Cardiac septum (tissue), 1 donor: ENCODE data around the gene ALG13. TPM values are rescaled to one million over a fixed set of nuclear protein-coding genes. Genes with fewer than 3 reads are reported as not detected.
"Not testable (repeated sequence)": the region's sequence is repeated elsewhere in the genome, so short reads cannot be mapped to it uniquely, and the experiment has no call there.

Experiments
- DNase-seq: peaks from one replicate; pipeline ENCODE4 v3.0.0-alpha.2; 2020; ENCODE audit warnings: low spot score
- intact Hi-C: fragments of 100-400 bp; cut with DNase I; formaldehyde crosslinking; loops from one replicate; pipeline ENCODE4 v1.14.0; 2022
- long read RNA-seq: library from polyadenylated mRNA; unstranded; transcript quantifications from one replicate; pipeline ENCODE4 v2.0.0, GENCODE V29; 2021
- total RNA-seq: library from RNA; stranded (reverse); fragmentation: NEBNext Ultra II Directional; extraction: Animal tissue kit (Norgen Biotek cat#: 25700); gene quantifications from one replicate; pipeline ENCODE4 v1.2.1, GENCODE V29; 2021
- donor health status: DM: no; HTN: no; CAD: no.

Gene ALG13
- total RNA-seq, result 27.5 TPM
- long read RNA-seq, partial matches to known transcripts, result 0 of 10 reads
- long read RNA-seq, other reads (novel, unspliced or antisense), result 6 of 10 reads

- DNase-seq, result peak; percentile 94
- intact Hi-C loops, result no loop called here
These were observed at the start of gene ALG13 for GRCh38 chrX:111680988-111681779. Gene ALG13 (plus strand): TSS chrX:111681170. CDS start chrX:111681219, 49 bp downstream.

- DNase-seq, result no peak
- intact Hi-C loops, result no loop called here
These were observed 45.9 kb upstream of the ALG13 start for GRCh38 chrX:111634823-111635729.

- DNase-seq, result no peak
- intact Hi-C loops, result no loop called here
These were observed 39.0 kb upstream of the ALG13 start for GRCh38 chrX:111641969-111642368.

GRCh38 chrX:111645165-111645564 is 35.8 kb upstream of the ALG13 start:
- intact Hi-C loops, DNase-seq: not testable (repeated sequence)

DNA sequence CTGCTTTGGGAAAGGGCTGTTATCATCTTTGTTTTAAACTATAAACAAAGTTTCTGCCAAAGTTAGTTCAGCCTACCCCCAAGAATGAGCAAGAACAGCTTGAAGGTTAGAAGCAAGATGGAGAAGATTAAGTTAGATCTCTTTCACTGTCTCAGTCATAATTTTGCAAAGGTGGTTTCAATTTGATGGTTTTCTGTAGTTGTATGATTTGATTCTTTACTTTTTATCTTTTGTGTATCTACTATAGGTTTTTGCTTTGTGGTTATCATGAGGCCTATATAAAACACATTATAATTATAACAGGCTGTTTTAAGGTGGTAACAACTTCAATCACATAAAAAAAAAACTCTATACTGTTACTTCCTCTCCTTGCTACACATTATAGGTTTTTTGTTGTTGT is 35.4 kb upstream of the ALG13 start:
- intact Hi-C loops, result no loop called here
- no peak for DNase-seq

DNA sequence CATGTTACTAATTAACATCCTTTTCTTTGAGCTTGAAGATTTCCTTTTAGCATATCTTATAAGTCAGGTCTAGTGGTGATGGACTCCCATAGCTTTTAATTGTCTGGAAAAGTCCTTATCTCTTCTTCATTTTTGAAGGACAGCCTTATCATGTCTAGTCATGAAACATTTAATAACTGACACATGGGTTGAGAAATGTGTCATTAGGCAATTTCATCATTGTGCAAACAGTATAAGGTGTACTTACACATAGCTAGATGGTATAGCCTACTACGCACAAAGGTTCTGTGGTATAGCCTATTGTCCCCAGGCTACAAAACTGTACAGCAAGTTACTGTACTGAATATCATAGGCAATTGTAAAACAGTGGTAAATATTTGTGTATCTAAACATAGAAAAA is 34.5 kb upstream of the ALG13 start:
- intact Hi-C loops, result no loop called here
- no peak for DNase-seq

- no peak for DNase-seq
- intact Hi-C loops, result no loop called here
These were observed 32.2 kb upstream of the ALG13 start for GRCh38 chrX:111648802-111649201.

- DNase-seq, result no peak
- intact Hi-C loops, result no loop called here
These were observed 31.3 kb upstream of the ALG13 start for GRCh38 chrX:111649638-111650037.

- intact Hi-C loops, result no loop called here
- DNase-seq, result no peak
These were observed 30.1 kb upstream of the ALG13 start for GRCh38 chrX:111650845-111651244.

GRCh38 chrX:111652719-111653118 is 28.3 kb upstream of the ALG13 start:
- no peak for DNase-seq
- intact Hi-C loops, result no loop called here

DNA sequence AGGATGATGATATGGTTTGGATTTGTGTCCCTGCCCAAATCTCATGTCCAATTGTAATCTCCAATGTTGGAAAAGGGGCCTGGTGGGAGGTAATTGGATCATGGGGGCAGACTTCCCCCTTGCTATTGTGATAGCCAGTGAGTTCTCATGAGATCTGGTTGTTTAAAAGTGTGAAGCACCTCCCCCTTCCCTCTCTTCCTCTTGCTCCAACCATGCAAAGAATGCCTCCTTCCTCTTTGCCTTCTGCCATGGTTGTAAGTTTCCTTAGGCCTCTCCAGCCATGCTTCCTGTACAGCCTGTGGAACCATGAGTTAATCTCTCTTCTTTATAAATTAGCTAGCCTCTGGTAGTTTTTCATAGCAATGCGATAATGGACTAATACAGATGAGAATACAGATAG is 19.7 kb upstream of the ALG13 start:
- intact Hi-C loops, result no loop called here
- no peak for DNase-seq

GRCh38 chrX:111662292-111662691 is 18.7 kb upstream of the ALG13 start:
- DNase-seq, result no peak
- intact Hi-C loops, result no loop called here

GRCh38 chrX:111671668-111672067 is 9.3 kb upstream of the ALG13 start:
- intact Hi-C loops, result no loop called here
- no peak for DNase-seq

DNA sequence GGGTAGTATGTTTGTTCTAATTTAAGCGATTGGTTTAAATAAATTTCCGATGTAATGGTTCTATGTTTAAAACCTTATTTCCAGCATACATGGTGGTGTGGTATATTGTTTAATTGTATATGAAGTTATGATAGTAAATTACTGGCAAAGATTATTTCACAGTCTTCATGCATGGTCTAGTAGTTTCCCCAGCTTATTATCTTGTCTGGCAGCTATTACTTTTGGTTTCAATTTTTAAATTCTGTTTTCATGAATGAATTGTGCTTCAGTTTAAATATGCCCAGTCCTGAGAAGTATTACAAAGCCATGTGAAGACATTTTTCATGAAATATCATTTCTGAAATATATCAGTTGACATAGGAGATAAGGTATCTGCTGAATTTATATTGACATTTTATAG is 6.3 kb downstream of the ALG13 start:
- no peak for DNase-seq
- intact Hi-C loops, result no loop called here

DNA sequence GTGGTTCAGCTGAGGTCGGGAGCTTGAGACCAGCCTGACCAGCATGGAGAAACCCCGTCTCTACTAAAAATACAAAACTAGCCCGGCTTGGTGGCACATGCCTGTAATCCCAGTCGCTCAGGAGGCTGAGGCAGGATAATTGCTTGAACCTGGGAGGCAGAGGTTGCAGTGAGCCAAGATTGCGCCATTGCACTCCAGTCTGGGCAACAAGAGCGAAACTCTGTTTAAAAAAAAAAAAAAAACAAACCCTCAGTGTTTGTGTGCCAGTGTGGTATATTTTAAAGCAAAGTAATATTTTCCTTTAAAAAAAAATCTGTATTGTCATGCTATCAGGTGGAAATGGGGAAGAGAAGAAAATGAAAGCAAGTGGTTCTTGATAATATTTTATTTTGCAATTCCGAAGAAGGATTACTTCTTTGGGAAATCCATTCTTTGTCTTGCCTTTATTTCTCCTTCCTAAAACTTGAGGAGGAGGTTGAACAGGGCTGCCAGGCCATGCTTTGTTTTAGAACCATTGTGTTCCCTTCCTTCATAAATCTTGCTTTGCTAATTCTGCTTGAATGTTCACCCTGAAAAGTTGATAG is 14.4 kb downstream of the ALG13 start:
- no peak for DNase-seq
- intact Hi-C loops, result no loop called here

- intact Hi-C loops, result no loop called here
- no peak for DNase-seq
These were observed 38.6 kb downstream of the ALG13 start for GRCh38 chrX:111719426-111720210.

DNA sequence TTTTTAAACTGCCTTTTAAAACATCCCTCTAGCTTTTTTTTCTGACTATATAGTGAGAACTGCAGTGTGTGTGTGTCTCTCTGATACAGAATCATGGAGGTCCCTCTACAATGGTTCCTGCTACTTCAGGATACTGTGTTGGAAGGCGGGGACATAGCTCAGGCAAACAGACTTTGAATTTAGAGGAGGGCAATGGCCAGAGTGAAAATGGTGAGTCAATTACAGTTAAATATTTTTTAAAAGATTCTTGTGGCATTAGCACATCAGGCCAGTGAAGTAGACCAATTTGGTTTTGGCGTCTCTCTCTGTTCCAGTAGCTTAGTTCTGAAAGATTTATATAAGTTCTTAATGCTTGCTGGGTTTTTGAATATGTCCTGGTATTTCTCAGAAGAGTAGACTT is 47.1 kb downstream of the ALG13 start:
- intact Hi-C loops, result no loop called here
- DNase-seq, result no peak

DNA sequence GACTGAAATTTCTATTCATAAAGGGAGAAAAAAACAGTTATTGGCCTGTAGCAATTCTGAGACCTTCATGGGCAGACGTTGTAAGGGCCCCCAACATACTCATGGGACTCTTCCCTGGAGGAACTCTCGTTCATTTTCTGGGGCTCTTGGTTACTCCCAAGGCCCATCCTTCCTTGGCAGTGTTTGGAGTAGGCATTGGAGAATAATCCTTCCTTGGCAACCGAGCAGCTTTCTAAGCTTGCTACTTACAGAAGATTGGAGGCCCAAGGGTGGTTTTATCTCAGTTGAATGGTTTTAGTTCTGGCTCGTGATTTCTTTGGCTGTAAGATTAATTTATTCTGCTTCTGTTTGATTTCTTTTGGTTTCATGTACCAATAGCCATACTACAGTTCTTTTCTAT is 50.4 kb downstream of the ALG13 start:
- no peak for DNase-seq
- intact Hi-C loops, result no loop called here

GRCh38 chrX:111736571-111736970 is 55.6 kb downstream of the ALG13 start:
- no peak for DNase-seq
- intact Hi-C loops, result no loop called here

DNA sequence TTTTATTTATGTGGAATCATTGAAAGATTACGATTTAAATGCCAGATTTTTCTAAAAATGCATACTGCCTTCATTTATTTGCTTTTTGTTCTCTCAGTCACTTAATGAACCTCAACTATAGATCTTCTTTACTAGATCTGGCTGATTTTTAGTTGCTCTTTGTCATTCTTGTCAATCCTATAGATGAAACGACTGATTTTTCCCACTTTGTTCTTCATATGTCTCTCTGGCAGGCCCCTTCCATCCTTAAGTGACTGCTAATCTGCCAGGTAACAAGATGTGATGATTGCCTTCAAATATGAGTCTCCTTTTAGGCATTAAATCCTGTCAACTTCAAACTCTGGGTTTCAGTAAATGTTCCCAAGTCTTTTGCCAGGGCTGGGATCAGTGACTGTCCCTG is 61.0 kb downstream of the ALG13 start:
- intact Hi-C loops, result no loop called here
- no peak for DNase-seq
